Caco-2 (cell line): ENCODE data around the gene APBB1IP. TPM values are rescaled to one million over a fixed set of nuclear protein-coding genes. Genes with fewer than 3 reads are reported as not detected.
"Not testable (repeated sequence)": the region's sequence is repeated elsewhere in the genome, so short reads cannot be mapped to it uniquely, and the experiment has no call there.

Experiments used
- BruUV-seq: library from RNA; stranded (reverse); fragments of 400-500 nt; replicated peaks from 2 replicates; lab custom pipeline; 2021; lab: Mats Ljungman, UMichigan
- CTCF ChIA-PET: fragments of 300-600 bp; sonication (Branson Sonifier 250); formaldehyde crosslinking; loops from one replicate; lab custom pipeline; 2022; ENCODE audit warnings: antibody characterized with exemption; lab: Charles Lee
- POLR2A ChIA-PET: fragments of 300-600 bp; sonication (Branson Sonifier 250); formaldehyde crosslinking; loops from one replicate; lab custom pipeline; 2022; ENCODE audit warnings: antibody characterized with exemption; lab: Charles Lee
- DNase-seq, 2 experiments: peaks; one replicate each; pipeline versions ENCODE4 v3.0.0 to v3.0.0-alpha.2; 2020 to 2022
- H3K27me3 ChIP-seq: replicated peaks from 2 replicates; pipeline ENCODE4 v1.6.0; 2011; ENCODE audit warnings: low read length; ENCODE audit not compliant: control insufficient read depth, insufficient read depth
- H3K36me3 ChIP-seq: 2 replicates; pipeline ENCODE4 v1.5.1; 2011; ENCODE audit warnings: low read length; ENCODE audit not compliant: control insufficient read depth, insufficient read depth
- H3K4me1 ChIP-seq: fragments of 250-450 bp; sonication (Bioruptor Pico); 2 replicates; pipeline ENCODE4 v1.5.1; 2020; ENCODE audit warnings: mild to moderate bottlenecking
- H3K4me3 ChIP-seq: 2 replicates; pipeline ENCODE4 v1.5.1; 2011; ENCODE audit warnings: low read depth, mild to moderate bottlenecking, control low read depth, low read length
- H3K9me3 ChIP-seq: fragments of 250-450 bp; sonication (Bioruptor Pico); 2 replicates; pipeline ENCODE4 v1.5.1; 2020; ENCODE audit warnings: mild to moderate bottlenecking, moderate library complexity
- H3K27ac Mint-ChIP-seq: one replicate; pipeline ENCODE4 v1.8.0; 2022; ENCODE audit warnings: mixed read lengths; ENCODE audit not compliant: unreplicated experiment
- H3K27me3 Mint-ChIP-seq: one replicate; pipeline ENCODE4 v1.8.0; 2022; ENCODE audit warnings: mixed read lengths; ENCODE audit not compliant: insufficient read depth, unreplicated experiment
- H3K36me3 Mint-ChIP-seq: one replicate; pipeline ENCODE4 v1.8.0; 2022; ENCODE audit warnings: mild to moderate bottlenecking, mixed read lengths; ENCODE audit not compliant: insufficient read depth, unreplicated experiment
- H3K4me1 Mint-ChIP-seq: one replicate; pipeline ENCODE4 v1.8.0; 2022; ENCODE audit warnings: low read depth, mixed read lengths; ENCODE audit not compliant: unreplicated experiment
- H3K4me3 Mint-ChIP-seq: one replicate; pipeline ENCODE4 v1.8.0; 2022; ENCODE audit warnings: mild to moderate bottlenecking, moderate library complexity, mixed read lengths; ENCODE audit not compliant: unreplicated experiment
- H3K9me3 Mint-ChIP-seq: one replicate; pipeline ENCODE4 v1.8.0; 2022; ENCODE audit warnings: mixed read lengths; ENCODE audit not compliant: unreplicated experiment
- intact Hi-C: fragments of 100-400 bp; cut with micrococcal nuclease; formaldehyde crosslinking; loops from one replicate; pipeline ENCODE4 v1.10.0; 2022; ENCODE audit not compliant: unreplicated experiment
- total RNA-seq: library from RNA; stranded (reverse); gene quantifications from 2 replicates; pipeline ENCODE4 v1.2.3, GENCODE V29; 2022
- TF ChIP-seq, protein P1 (sequence below), 2 experiments: fragments of 200-600 bp in 1 of 2; IDR thresholded peaks; 1 replicate in 1 of 2; 2 replicates in 1 of 2; pipeline versions ENCODE4 v1.5.1 to v1.8.0; 2011 to 2022; ENCODE audit warnings: antibody characterized with exemption in 1 of 2, control low read depth in 1 of 2, inconsistent platforms in 1 of 2, low read depth in 1 of 2, low read length in 1 of 2, mild to moderate bottlenecking in 1 of 2, moderate library complexity in 1 of 2; ENCODE audit not compliant: insufficient read depth in 1 of 2, severe bottlenecking in 1 of 2, unreplicated experiment in 1 of 2

Gene APBB1IP
- total RNA-seq, 1 experiment from 2014 or later = 0.14 TPM

DNA sequence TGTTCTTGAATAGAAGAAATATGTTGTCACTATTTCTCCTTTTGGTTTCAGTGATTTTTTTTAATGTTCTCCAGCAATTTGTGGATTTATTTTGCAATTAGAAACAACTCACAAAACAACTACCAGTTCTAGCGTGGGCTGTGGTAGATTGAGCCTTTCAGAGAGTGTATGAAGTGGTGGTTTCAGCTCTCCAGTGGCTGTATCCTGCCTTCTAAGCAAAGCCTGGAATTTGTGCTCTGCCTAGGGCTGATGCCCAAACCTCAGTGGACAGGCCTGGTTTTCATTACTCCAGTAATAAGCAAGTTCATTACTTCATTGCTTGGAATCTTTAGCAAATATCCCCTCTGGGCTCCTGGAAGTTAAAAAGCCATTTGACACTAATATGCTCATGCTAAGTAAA is 35.9 kb downstream of the APBB1IP start:
- H3K27me3 Mint-ChIP-seq = no peaks in the 10 kb centered on the region
- no peak for DNase-seq
- TF ChIP-seq, protein P1, sequence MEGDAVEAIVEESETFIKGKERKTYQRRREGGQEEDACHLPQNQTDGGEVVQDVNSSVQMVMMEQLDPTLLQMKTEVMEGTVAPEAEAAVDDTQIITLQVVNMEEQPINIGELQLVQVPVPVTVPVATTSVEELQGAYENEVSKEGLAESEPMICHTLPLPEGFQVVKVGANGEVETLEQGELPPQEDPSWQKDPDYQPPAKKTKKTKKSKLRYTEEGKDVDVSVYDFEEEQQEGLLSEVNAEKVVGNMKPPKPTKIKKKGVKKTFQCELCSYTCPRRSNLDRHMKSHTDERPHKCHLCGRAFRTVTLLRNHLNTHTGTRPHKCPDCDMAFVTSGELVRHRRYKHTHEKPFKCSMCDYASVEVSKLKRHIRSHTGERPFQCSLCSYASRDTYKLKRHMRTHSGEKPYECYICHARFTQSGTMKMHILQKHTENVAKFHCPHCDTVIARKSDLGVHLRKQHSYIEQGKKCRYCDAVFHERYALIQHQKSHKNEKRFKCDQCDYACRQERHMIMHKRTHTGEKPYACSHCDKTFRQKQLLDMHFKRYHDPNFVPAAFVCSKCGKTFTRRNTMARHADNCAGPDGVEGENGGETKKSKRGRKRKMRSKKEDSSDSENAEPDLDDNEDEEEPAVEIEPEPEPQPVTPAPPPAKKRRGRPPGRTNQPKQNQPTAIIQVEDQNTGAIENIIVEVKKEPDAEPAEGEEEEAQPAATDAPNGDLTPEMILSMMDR (IDR thresholded peaks at IDR 0.05; ENCODE audit: insufficient read depth in 1 of 2, low read depth in 1 of 2, low read length in 1 of 2, severe bottlenecking in 1 of 2, unreplicated experiment in 1 of 2) = no peak
- ChIA-PET POLR2A (no interaction called here), CTCF (no interaction called here)
- Histone ChIP-seq H3K4me3 (no peak overlapping the region), H3K4me1 (peaks cover 9% of the 10 kb centered on the region), H3K36me3 (no peaks in the 10 kb centered on the region), H3K9me3 (no peaks in the 10 kb centered on the region), H3K27me3 (no peaks in the 10 kb centered on the region)
- H3K9me3 Mint-ChIP-seq = peaks cover 10% of the 10 kb centered on the region
- no peak overlapping the region for H3K27ac Mint-ChIP-seq
- BruUV-seq = no TSS peak
- H3K4me1 Mint-ChIP-seq = peaks cover 10% of the 10 kb centered on the region
- no peak overlapping the region for H3K4me3 Mint-ChIP-seq
- H3K36me3 Mint-ChIP-seq = no peaks in the 10 kb centered on the region
- intact Hi-C loops = no loop called here

- CTCF ChIA-PET, BruUV-seq: not testable (repeated sequence)
Measured at GRCh38 chr10:26474845-26475244, 36.7 kb downstream of the APBB1IP start.

DNA sequence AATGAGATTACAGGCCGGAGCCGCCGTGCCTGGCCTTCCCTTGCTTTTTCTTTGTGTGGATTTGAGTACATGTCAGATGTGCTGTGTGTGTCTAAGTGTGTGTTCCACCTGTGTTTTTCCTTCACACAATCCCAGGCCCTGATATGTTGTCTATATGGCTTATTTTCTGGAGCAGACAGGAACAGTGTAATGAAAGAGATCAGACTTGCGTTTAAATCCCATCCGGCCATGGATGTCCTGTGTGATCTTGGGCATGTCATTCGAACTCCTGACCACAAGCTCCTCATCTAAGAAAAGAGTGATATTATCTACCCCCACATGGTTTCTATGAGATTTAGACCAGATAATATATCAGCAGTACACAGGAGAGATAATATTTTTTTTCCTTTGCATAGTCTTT is 37.2 kb downstream of the APBB1IP start:
- ChIA-PET POLR2A (no interaction called here), CTCF (no interaction called here)
- Histone ChIP-seq H3K36me3 (no peaks in the 10 kb centered on the region), H3K4me1 (peaks cover 9% of the 10 kb centered on the region), H3K4me3 (no peak overlapping the region), H3K27me3 (no peaks in the 10 kb centered on the region), H3K9me3 (peaks cover 4% of the 10 kb centered on the region; the same call in 1 of the 2 replicates)
- H3K4me3 Mint-ChIP-seq = no peak overlapping the region
- peaks cover 10% of the 10 kb centered on the region for H3K9me3 Mint-ChIP-seq
- peaks cover 9% of the 10 kb centered on the region for H3K4me1 Mint-ChIP-seq
- H3K27ac Mint-ChIP-seq = no peak overlapping the region
- intact Hi-C loops = no loop called here
- DNase-seq = no peak
- TF ChIP-seq, protein P1 (IDR thresholded peaks at IDR 0.05; ENCODE audit: insufficient read depth in 1 of 2, low read depth in 1 of 2, low read length in 1 of 2, severe bottlenecking in 1 of 2, unreplicated experiment in 1 of 2) = no peak
- H3K36me3 Mint-ChIP-seq = no peaks in the 10 kb centered on the region
- no TSS peak for BruUV-seq
- H3K27me3 Mint-ChIP-seq = no peaks in the 10 kb centered on the region

More at GRCh38 chr10:26474845-26475244, 36.7 kb downstream of the APBB1IP start:
- H3K4me3 Mint-ChIP-seq, H3K4me1 Mint-ChIP-seq, H3K27me3 Mint-ChIP-seq, H3K27me3 ChIP-seq, intact Hi-C loops, DNase-seq, H3K4me3 ChIP-seq, H3K4me1 ChIP-seq, POLR2A ChIA-PET, H3K9me3 ChIP-seq, H3K36me3 Mint-ChIP-seq, H3K27ac Mint-ChIP-seq, H3K36me3 ChIP-seq: not testable (repeated sequence)
- H3K9me3 Mint-ChIP-seq = peaks cover 10% of the 10 kb centered on the region

DNA sequence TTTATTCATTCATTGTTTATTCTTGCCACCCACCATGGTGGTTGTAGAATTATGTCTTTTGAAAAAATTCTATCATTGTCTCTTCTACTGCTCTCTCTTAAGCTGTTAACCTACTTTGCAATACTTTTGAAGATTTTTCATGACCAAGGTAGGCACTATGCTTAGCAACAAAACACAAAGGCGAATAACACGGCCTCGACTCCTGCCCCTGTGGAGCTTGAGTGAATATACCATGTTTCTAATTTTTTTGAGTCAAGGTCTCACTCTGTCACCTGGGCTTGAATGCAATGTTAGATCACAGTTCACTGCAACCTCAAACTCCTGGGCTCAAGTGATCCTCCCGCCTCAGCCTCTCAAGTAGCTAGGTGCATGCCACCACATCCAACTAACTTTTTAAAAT is 39.4 kb downstream of the APBB1IP start:
- Histone ChIP-seq H3K4me3 (no peak overlapping the region), H3K4me1 (peaks cover under 1% of the 10 kb centered on the region), H3K9me3 (peaks cover 4% of the 10 kb centered on the region; the same call in 1 of the 2 replicates), H3K36me3 (no peaks in the 10 kb centered on the region), H3K27me3 (no peaks in the 10 kb centered on the region)
- CTCF ChIA-PET = no interaction called here
- Mint-ChIP-seq H3K4me3 (no peak overlapping the region), H3K4me1 (peaks cover under 1% of the 10 kb centered on the region), H3K9me3 (peaks cover 10% of the 10 kb centered on the region), H3K36me3 (no peaks in the 10 kb centered on the region), H3K27me3 (no peaks in the 10 kb centered on the region), H3K27ac (no peak overlapping the region)
- no peak for DNase-seq
- TF ChIP-seq, protein P1 (IDR thresholded peaks at IDR 0.05; ENCODE audit: insufficient read depth in 1 of 2, low read depth in 1 of 2, low read length in 1 of 2, severe bottlenecking in 1 of 2, unreplicated experiment in 1 of 2) = no peak
- no TSS peak for BruUV-seq
- intact Hi-C loops = no loop called here
- POLR2A ChIA-PET = no interaction called here
